ENCODE results near the gene PPP2R2D. TPM values are rescaled to one million over a fixed set of nuclear protein-coding genes. Genes with fewer than 3 reads are reported as not detected.
"Not testable (repeated sequence)": the region's sequence is repeated elsewhere in the genome, so short reads cannot be mapped to it uniquely, and the experiment has no call there.

PPP2R2D gene
- total RNA-seq, 1 donor from 2014 or later: 64.1 TPM

DNA sequence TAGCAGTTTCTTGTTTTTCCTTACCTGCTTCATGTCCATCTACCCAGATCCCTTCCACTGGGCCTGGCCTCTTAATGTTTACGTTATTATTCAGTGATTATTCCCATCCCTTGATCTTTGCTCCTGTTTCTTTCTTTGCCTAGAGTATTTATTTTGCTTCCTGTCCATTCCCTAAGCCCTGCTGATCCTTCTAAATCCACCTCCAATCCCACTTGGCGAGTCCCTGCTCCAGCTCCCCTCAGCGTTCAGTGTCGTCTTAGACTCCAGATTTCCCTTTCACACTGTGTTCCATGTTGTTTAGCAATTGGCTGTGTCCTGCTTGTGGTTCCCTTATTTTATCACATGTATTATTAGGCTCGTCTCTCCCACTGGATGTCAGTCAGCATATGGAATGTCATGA lies 7.3 kb downstream of the PPP2R2D start:
- DNase-seq: no peak

GRCh38 chr10:131909014-131909808 lies 8.4 kb downstream of the PPP2R2D start:
- no peak for DNase-seq

DNA sequence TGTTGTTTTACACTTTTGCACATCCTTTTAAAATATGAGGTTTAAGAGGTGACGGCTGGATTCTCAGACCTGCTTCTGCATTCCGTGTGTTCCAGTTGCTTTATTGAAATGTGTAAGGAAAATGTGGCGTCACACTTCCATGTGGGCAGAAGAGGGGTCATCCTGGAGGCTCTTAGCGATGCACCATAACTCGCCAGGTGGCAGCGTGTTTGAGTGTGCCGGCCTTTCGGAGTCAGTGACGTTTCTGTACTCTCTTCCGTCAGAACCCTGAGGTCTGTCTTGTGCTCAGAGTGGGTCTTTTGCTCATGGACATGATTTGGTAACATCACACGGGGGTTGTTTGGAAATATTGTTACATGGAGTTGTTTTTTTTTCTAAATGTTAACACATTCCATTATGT lies 9.1 kb downstream of the PPP2R2D start:
- DNase-seq: no peak

- no peak for DNase-seq
Measured at GRCh38 chr10:131910663-131911314, 10.0 kb downstream of the PPP2R2D start.

- DNase-seq: no peak
Measured at GRCh38 chr10:131911451-131911850, 10.6 kb downstream of the PPP2R2D start.

DNA sequence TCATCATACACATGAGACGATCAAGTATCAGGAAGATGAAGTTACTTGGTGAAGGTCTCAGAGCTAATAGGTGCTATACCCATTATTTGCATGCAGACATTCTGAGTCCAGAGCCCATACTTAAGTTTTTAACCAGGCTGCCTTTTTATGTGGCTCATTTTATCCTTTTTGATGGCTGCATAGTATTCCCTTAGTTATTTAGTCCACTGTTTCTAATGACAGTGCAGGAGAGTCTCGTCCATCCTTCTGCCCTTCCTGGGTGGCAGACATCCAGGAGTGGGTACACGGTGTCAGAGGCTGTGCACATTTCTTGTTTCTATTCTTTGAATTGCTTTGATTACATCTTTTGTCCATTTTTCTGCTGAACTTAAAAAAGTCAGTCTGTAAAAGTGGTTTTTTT lies 11.8 kb downstream of the PPP2R2D start:
- DNase-seq: no peak

DNA sequence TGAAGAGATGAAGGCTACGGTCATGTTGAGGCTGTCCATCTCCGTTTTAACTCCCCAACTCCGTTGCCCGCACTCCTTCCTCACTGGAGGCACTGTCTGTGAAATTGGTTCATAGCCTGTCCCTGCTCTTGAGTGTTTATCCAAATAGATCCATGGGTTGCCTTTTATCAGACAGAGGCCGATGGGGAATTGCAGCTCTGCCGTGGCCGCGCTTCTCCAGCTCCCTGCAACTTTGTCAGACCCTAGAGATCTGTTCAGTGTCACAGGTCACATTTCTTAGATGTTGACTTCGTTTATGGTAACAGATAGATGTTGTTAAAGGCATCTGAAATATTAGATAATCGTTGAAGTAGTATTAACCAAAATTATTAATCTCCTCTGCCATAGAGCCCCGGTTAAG lies 14.7 kb downstream of the PPP2R2D start:
- DNase-seq: no peak

GRCh38 chr10:131915990-131916766 lies 15.4 kb downstream of the PPP2R2D start:
- no peak for DNase-seq

- DNase-seq: not testable (repeated sequence)
Measured at GRCh38 chr10:131916767-131917160, 16.0 kb downstream of the PPP2R2D start.

DNA sequence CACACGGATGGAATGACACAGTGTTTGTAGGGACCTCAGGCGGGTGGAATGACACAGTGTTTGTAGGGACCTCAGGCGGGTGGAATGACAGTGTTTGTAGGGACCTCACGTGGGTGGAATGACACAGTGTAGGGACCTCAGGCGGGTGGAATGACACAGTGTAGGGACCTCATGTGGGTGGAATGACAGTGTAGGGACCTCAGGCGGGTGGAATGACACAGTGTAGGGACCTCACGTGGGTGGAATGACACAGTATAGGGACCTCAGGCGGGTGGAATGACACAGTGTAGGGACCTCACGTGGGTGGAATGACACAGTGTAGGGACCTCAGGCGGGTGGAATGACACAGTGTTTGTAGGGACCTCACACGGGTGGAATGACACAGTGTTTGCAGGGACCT lies 16.7 kb downstream of the PPP2R2D start:
- not testable (repeated sequence) for DNase-seq

DNA sequence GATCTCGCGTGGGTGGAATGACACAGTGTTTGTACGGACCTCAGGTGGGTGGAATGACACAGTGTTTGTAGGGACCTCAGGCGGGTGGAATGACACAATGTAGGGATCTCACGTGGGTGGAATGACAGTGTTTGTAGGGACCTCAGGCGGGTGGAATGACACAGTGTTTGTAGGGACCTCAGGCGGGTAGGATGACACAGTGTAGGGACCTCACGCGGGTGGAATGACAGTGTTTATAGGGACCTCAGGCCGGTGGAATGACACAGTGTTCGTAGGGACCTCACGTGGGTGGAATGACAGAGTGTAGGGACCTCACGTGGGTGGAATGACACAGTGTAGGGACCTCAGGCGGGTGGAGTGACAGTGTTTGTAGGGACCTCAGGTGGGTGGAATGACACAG lies 18.7 kb downstream of the PPP2R2D start:
- DNase-seq: not testable (repeated sequence)

GRCh38 chr10:131920151-131920550 lies 19.3 kb downstream of the PPP2R2D start:
- no peak for DNase-seq

GRCh38 chr10:131920693-131921092 lies 19.9 kb downstream of the PPP2R2D start:
- no peak for DNase-seq

- no peak for DNase-seq
Measured at GRCh38 chr10:131921184-131921583, 20.4 kb downstream of the PPP2R2D start.

DNA sequence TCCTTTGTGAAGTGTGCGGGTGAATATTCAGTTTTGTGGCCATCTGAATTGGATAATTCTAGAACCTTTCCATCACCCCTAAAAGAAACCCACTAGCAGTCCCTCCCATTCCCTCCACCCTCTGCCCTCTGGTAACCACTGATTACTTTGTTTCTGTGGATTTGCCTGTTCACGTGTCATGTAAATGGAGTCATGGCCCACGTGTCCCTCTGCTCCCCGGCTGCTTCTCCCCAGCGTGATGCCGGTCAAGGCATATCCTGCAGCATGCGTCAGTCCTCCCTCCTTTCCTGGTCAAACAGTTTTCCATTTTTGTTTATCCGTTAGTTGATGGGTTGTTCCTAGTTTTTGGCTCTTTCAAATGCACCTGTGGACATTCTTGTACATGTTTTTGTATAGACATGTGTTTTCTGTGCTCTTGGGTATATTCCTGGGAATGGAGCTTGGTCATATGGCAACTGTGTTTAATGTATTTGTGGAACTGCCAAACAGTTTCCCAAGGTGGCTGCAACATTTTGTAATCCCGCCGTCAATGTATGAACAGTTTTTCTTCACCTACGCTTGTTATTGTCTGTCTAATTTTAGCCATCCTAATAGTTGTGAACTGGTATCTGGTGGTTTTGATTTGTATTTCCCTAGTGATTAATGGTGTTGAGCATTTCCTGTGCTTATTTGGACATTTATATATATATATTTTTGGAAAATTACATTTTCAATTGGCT lies 22.4 kb downstream of the PPP2R2D start:
- no peak for DNase-seq

- DNase-seq: no peak
Measured at GRCh38 chr10:131925011-131925649, 24.3 kb downstream of the PPP2R2D start.

DNA sequence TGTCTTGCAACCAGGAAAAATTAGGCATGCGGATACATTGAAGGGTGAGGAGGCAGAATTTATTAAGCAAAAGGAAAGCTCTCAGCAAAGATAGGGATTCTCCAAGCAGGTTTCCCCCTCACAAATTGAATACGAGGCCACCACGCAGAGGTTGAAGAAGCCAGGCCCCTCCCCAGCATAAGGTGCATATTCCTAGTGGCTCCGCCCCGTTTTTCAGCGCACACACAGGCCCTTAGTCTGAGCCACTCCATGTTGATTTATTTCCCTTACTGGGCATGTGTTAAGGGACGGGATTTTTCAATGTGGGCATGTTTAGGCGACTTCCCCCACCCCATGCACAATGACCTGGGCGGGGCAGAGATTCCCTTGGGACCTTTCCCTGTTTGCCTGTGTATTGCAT lies 24.9 kb downstream of the PPP2R2D start:
- no peak for DNase-seq

- no peak for DNase-seq
Measured at GRCh38 chr10:131926253-131926652, 25.4 kb downstream of the PPP2R2D start.

DNA sequence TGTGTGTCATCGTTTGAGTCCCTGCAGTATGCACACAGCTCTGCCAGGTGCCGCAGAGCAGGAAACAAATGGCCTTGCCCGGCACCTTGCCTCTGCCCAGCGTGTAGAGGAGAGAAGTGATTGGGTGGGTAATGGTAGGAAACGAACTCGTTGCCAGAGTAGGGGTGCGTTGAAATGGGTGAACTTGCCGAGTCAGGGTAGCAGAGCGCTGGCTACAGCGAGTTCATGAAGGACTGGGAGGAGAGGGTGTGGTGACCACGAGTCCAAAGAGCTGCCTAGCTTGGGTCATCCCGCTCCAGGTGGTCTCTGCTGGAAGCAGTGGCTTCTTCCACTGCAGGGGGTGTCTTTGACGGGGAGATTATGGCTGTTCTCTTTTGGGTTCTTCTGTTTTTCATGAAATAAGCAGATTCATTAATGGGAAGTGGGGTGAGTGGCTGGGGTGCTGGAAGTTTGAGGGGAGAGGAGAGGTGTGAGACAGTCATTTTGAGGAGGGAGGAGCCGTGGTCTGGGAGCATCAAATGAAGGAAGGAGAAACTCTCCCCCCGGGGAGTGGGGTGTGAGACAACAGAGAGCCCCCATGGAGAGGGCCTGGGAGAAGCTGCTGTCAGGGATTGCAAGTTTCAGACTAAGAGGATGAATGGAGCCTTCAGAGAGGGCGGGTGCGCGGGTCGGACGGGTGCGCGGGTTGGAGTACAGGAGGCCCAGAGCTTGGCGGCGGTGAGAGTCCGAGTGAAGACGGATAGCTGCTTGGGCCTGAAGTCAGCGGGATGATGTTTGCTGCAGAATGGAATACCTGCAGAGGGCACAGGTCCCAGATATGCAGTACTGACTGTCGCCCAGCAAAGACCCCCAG lies 26.2 kb downstream of the PPP2R2D start:
- DNase-seq: no peak

DNA sequence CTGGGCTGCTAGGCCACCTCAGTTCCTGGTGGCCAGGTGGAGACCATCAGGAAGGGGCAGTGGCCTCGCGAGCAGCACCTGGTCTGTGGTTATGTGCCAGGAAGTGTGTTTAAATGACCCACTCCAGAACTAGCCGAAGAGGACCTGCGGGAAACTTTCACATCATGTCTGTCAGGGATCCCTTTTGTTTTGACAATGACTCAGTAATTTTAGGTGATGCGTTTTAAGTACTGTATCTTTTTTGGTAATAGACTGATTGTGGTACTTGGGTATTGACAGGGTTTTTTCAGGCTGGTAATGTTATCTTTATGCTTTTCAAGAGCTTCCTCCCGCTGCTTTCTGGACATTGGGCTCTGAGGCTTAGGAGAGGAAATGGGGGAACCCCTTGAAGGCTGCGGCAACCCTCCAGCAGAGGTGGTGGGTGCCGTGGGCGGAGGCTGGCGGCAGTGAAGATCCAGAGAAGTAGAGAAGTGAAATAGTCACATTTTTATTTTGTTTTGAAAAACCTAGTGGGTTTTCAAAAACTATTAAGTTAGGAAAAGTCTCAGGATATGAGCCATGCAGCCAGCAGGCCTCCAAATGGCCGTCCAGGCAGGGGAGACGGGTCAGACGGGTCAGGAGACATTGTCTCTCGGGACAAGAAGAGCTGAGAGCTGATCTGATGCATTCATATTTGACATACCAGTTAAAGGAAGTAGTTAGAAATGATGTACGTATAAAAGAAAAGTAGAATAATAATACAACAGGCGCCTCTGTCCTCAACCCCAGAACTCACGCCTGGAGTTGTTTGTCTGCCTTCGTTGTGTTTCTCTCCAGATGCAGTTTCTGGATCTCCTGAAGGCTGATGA lies 27.7 kb downstream of the PPP2R2D start:
- no peak for DNase-seq

Measured in occipital lobe (tissue), 2 donors.